B cell (primary cell): Measurements from ENCODE around the gene ERC2. TPM values are rescaled to one million over a fixed set of nuclear protein-coding genes. Genes with fewer than 3 reads are reported as not detected.

Experiments used
- ATAC-seq: fragments of 200-7000 bp; cut with Tn5 transposase; one replicate; pipeline ENCODE4 v1.10.0; 2021; ENCODE audit warnings: low read depth, mild to moderate bottlenecking, moderate number of reproducible peaks, moderate library complexity
- CTCF ChIA-PET: fragments of 350-600 bp; sonication (Branson Sonifier 250); formaldehyde crosslinking; loops from one replicate; lab custom pipeline; 2021; ENCODE audit warnings: antibody characterized with exemption, inconsistent platforms; lab: Charles Lee
- POLR2A ChIA-PET: fragments of 350-600 bp; sonication (Branson Sonifier 250); formaldehyde crosslinking; loops from one replicate; lab custom pipeline; 2021; ENCODE audit warnings: antibody characterized with exemption; lab: Charles Lee
- DNase-seq: peaks from one replicate; pipeline ENCODE4 v3.0.0; 2013
- H2AFZ ChIP-seq: 2 replicates; pipeline ENCODE4 v1.6.1; 2012; ENCODE audit warnings: mild to moderate bottlenecking, low read depth, low read length; ENCODE audit not compliant: insufficient read depth, poor library complexity, severe bottlenecking
- H3K27ac ChIP-seq, 2 donors: 1 replicate in 1 of 2; 2 replicates in 1 of 2; pipeline ENCODE4 v1.5.1; 2012 to 2013; ENCODE audit warnings: low read length in 2 of 2, mild to moderate bottlenecking in 2 of 2, moderate library complexity in 1 of 2
- H3K27me3 ChIP-seq, 4 experiments: fragments of 200-600 bp in 1 of 4; sonication (generic) in 1 of 4; replicated peaks in 1 of 4; 1 replicate in 2 of 4; 2 replicates in 2 of 4; pipeline versions ENCODE4 v1.6.1 to v1.7.0; 2013 to 2016; ENCODE audit warnings: low read length in 3 of 4, mild to moderate bottlenecking in 2 of 4, mixed read lengths in 1 of 4, moderate library complexity in 1 of 4; ENCODE audit not compliant: insufficient read depth in 4 of 4, control insufficient read depth in 3 of 4; ENCODE audit errors: control extremely low read depth in 1 of 4
- H3K36me3 ChIP-seq, 2 experiments: replicated peaks in 1 of 2; 1 replicate in 1 of 2; 2 replicates in 1 of 2; pipeline versions ENCODE4 v1.6.1 to v1.7.1; 2013; ENCODE audit warnings: low read length in 1 of 2; ENCODE audit not compliant: insufficient read depth in 2 of 2, control insufficient read depth in 1 of 2; ENCODE audit errors: control extremely low read depth in 1 of 2, extremely low read depth in 1 of 2
- H3K4me1 ChIP-seq, 2 donors: fragments of 200-600 bp in 1 of 2; sonication (generic) in 1 of 2; 1 replicate in 1 of 2; 2 replicates in 1 of 2; pipeline versions ENCODE4 v1.5.1 to v1.6.1; 2013 to 2017; ENCODE audit warnings: low read length in 2 of 2; ENCODE audit not compliant: control insufficient read depth in 2 of 2, insufficient read depth in 2 of 2
- H3K4me2 ChIP-seq: replicated peaks from 2 replicates; pipeline ENCODE3; 2012; ENCODE audit warnings: mild to moderate bottlenecking, low read depth, low read length; ENCODE audit not compliant: poor library complexity, severe bottlenecking
- H3K4me3 ChIP-seq, 5 experiments: fragments of 200-600 bp in 1 of 5; sonication (generic) in 1 of 5; 1 replicate in 3 of 5; 2 replicates in 2 of 5; pipeline versions ENCODE4 v1.5.1 to v1.7.0; 2011 to 2016; ENCODE audit warnings: low read length in 4 of 5, mild to moderate bottlenecking in 4 of 5, low read depth in 2 of 5, control low read depth in 1 of 5, moderate library complexity in 1 of 5; ENCODE audit not compliant: insufficient read depth in 1 of 5; ENCODE audit errors: control extremely low read depth in 1 of 5, extremely low read depth in 1 of 5
- H3K79me2 ChIP-seq: fragments of 200-600 bp; sonication (generic); one replicate; pipeline ENCODE4 v1.6.0; 2016; ENCODE audit warnings: low read length; ENCODE audit not compliant: control insufficient read depth, insufficient read depth
- H3K9ac ChIP-seq: fragments of 200-600 bp; sonication (generic); 2 replicates; pipeline ENCODE4 v1.6.1; 2017; ENCODE audit warnings: mild to moderate bottlenecking, low read length, moderate library complexity
- H3K9me3 ChIP-seq, 3 donors: one replicate each; pipeline versions ENCODE4 v1.6.1 to v1.7.1; 2013; ENCODE audit warnings: low read length in 2 of 3; ENCODE audit not compliant: control insufficient read depth in 2 of 3, insufficient read depth in 1 of 3; ENCODE audit errors: control extremely low read depth in 1 of 3
- H4K20me1 ChIP-seq: 2 replicates; pipeline ENCODE4 v1.6.0; 2012; ENCODE audit warnings: mild to moderate bottlenecking, low read length; ENCODE audit not compliant: insufficient read depth, control insufficient read depth, poor library complexity, severe bottlenecking
- H3K27ac Mint-ChIP-seq: one replicate; pipeline ENCODE4 v1.8.0; 2021; ENCODE audit warnings: mixed read lengths
- H3K27me3 Mint-ChIP-seq: one replicate; pipeline ENCODE4 v1.8.0; 2021; ENCODE audit warnings: mixed read lengths
- H3K4me1 Mint-ChIP-seq: one replicate; pipeline ENCODE4 v1.8.0; 2021; ENCODE audit warnings: mixed read lengths
- H3K4me3 Mint-ChIP-seq: one replicate; pipeline ENCODE4 v1.8.0; 2021; ENCODE audit warnings: mixed read lengths
- H3K9me3 Mint-ChIP-seq: one replicate; pipeline ENCODE4 v1.8.0; 2022; ENCODE audit warnings: mixed read lengths; ENCODE audit not compliant: insufficient read depth
- EZH2 ChIP-seq: IDR thresholded peaks from 2 replicates; pipeline ENCODE4 v1.6.1; 2012; ENCODE audit warnings: borderline replicate concordance, low read depth, mild to moderate bottlenecking, moderate library complexity, low read length; ENCODE audit not compliant: insufficient read depth, poor library complexity, severe bottlenecking
- WGBS: methylation state at CpG from one replicate; pipeline ENCODE4 v1.1.5; 2013; ENCODE audit warnings: missing lambda C conversion rate; ENCODE audit not compliant: insufficient coverage; 5-methylcytosine and 5-hydroxymethylcytosine counted together
- intact Hi-C: fragments of 100-400 bp; cut with micrococcal nuclease; formaldehyde crosslinking; loops from one replicate; pipeline ENCODE4 v1.10.0; 2022
- polyA plus RNA-seq: library from polyadenylated mRNA; depleted of rRNA; stranded (reverse); fragments of >200 nt; gene quantifications from 2 replicates; pipeline ENCODE4 v1.2.3, GENCODE V29; 2012
- total RNA-seq, 2 donors: library from RNA; stranded (reverse); fragments of 120-200 nt in 1 of 2; gene quantifications; 1 replicate in 1 of 2; 2 replicates in 1 of 2; pipeline versions ENCODE4 v1.2.3 to v1.2.4, GENCODE V29; 2013 to 2022
- TF ChIP-seq, protein P1 (sequence below): fragments of 200-600 bp; IDR thresholded peaks from one replicate; pipeline ENCODE4 v1.8.0; 2022; ENCODE audit warnings: antibody characterized with exemption, mild to moderate bottlenecking

The ERC2 gene
- total and polyA plus RNA-seq, 2 donors (not counting 1 experiment from before 2014, with no cell fraction given), result not detected

DNA sequence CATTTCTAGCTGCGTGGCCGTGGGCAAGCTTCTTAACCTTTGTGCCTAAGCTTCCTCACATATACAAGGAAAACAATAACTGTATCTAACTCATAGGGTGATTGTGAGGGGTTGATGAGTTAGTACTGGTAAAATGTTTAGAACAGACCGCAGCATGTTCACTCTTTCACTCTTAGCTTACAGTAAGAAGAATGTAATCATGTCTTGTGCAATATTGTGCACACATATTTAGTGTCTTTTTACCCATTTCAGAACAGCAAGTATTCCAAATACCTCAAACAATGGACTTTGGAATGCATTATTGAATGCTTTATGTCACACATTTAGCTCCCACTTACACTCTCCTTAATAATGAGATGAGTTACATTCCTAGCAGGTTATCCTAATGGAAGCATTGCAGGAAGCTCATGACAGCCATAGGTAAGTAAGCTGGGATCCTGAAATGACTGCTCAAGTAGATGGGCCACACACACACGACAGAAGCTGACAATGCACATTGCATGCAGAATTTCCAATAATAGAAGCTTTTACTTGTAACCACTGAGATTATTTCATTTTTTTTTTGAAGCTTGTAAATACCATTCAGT lies 512.3 kb downstream of the ERC2 start:
- no peak overlapping the region for H3K4me3 Mint-ChIP-seq
- no peak overlapping the region for H3K27ac ChIP-seq
- ATAC-seq (no peak), DNase-seq (no peak)
- H4K20me1 ChIP-seq, result no peaks in the 10 kb centered on the region
- H3K27me3 Mint-ChIP-seq, result peaks cover 4% of the 10 kb centered on the region
- no peak overlapping the region for H3K4me2 ChIP-seq
- POLR2A ChIA-PET, result interaction anchor here (0.6 kb wide), 1 partner anchor 37 kb away, joined by 3 read pairs; no protein-coding TSS in a partner anchor
- no peaks in the 10 kb centered on the region for H3K79me2 ChIP-seq
- no peaks in the 10 kb centered on the region for H3K4me1 ChIP-seq
- H3K27me3 ChIP-seq, result no peaks in the 10 kb centered on the region
- H3K27ac Mint-ChIP-seq, result no peak overlapping the region
- no peak overlapping the region for H2AFZ ChIP-seq
- intact Hi-C loops, result no loop called here
- no peak overlapping the region for H3K9ac ChIP-seq
- TF ChIP-seq EZH2, result no peak
- TF ChIP-seq, protein P1, sequence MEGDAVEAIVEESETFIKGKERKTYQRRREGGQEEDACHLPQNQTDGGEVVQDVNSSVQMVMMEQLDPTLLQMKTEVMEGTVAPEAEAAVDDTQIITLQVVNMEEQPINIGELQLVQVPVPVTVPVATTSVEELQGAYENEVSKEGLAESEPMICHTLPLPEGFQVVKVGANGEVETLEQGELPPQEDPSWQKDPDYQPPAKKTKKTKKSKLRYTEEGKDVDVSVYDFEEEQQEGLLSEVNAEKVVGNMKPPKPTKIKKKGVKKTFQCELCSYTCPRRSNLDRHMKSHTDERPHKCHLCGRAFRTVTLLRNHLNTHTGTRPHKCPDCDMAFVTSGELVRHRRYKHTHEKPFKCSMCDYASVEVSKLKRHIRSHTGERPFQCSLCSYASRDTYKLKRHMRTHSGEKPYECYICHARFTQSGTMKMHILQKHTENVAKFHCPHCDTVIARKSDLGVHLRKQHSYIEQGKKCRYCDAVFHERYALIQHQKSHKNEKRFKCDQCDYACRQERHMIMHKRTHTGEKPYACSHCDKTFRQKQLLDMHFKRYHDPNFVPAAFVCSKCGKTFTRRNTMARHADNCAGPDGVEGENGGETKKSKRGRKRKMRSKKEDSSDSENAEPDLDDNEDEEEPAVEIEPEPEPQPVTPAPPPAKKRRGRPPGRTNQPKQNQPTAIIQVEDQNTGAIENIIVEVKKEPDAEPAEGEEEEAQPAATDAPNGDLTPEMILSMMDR, result no peak
- no peaks in the 10 kb centered on the region for H3K4me1 Mint-ChIP-seq
- no peak overlapping the region for H3K4me3 ChIP-seq
- H3K9me3 Mint-ChIP-seq, result no peaks in the 10 kb centered on the region
- WGBS, result 100% methylated on average over 1 of the region's 4 CpGs
- peaks cover 0 to 9% (median 0%) of the 10 kb centered on the region in 3 donors for H3K9me3 ChIP-seq
- CTCF ChIA-PET, result no interaction called here
- H3K36me3 ChIP-seq, result no peaks in the 10 kb centered on the region

DNA sequence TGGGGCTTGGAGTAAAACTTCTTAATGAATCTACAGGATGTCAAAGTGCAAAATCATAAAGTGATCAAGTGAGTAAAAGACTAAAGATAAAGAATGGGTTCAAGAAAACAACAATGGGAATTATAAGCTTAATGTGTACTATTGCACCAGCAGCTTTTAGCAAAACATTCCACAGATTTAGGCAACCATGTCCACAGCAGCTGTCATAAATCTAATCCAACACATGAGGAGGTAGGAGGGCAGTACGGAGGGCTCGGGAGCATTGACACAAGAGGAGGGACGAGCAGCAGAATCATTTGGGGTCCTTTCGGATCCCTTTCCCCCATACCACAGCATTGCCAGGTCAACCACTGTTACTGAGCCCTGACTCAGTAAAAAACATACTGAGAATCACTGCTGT lies 516.9 kb downstream of the ERC2 start:
- Histone ChIP-seq H4K20me1 (no peaks in the 10 kb centered on the region), H3K4me1 (no peaks in the 10 kb centered on the region), H3K27ac (no peak overlapping the region), H3K4me3 (no peak overlapping the region), H3K4me2 (no peak overlapping the region), H3K9me3 (no peaks in the 10 kb centered on the region), H3K36me3 (no peaks in the 10 kb centered on the region), H2AFZ (no peak overlapping the region), H3K9ac (no peak overlapping the region), H3K79me2 (no peaks in the 10 kb centered on the region), H3K27me3 (no peaks in the 10 kb centered on the region)
- ChIA-PET POLR2A (no interaction called here), CTCF (no interaction called here)
- WGBS, result no CpG with 5 or more reads among the region's 4 CpGs
- Mint-ChIP-seq H3K9me3 (no peaks in the 10 kb centered on the region), H3K27ac (no peak overlapping the region), H3K4me1 (no peaks in the 10 kb centered on the region), H3K27me3 (no peaks in the 10 kb centered on the region), H3K4me3 (no peak overlapping the region)
- intact Hi-C loops, result no loop called here
- no peak for ATAC-seq
- no peak for DNase-seq
- TF ChIP-seq EZH2, result no peak
- TF ChIP-seq, protein P1, result no peak
